ENCODE results near the gene SZRD1. TPM values are rescaled to one million over a fixed set of nuclear protein-coding genes. Genes with fewer than 3 reads are reported as not detected.

Gene SZRD1
- total and polyA plus RNA-seq, 9 of the 15 experiments (the other 6 are each of a cell fraction or from before 2014, with no cell fraction given) = 3.9 to 149 (median 82.5) TPM

GRCh38 chr1:16367258-16367967 is 371 bp downstream of the SZRD1 start (continued):
- TF ChIP-seq POLR2G (IDR thresholded peaks at IDR 0.05; ENCODE audit: low read depth, low read length) (peak; percentile 89), CHD4 (IDR thresholded peaks at IDR 0.05; ENCODE audit: insufficient read depth, insufficient replicate concordance, low read depth, low read length, poor library complexity, severe bottlenecking) (peak; percentile 53), ZBTB43 (CRISPR knock-in tag; IDR thresholded peaks at IDR 0.05) (no peak; the same call in 1 of the 2 replicates), JUN (IDR thresholded peaks at IDR 0.05; ENCODE audit: borderline replicate concordance, low read depth, low read length) (no peak; the same call in 1 of the 2 replicates), JUN (CRISPR knock-in tag; IDR thresholded peaks at IDR 0.05; ENCODE audit: borderline replicate concordance) (peak; percentile 89; the same call in 1 of the 2 replicates), MBD1 (CRISPR knock-in tag; IDR thresholded peaks at IDR 0.05) (no peak), ZNF407 (IDR thresholded peaks at IDR 0.05; ENCODE audit: low read depth) (no peak), KLF13 (tag; IDR thresholded peaks at IDR 0.05; ENCODE audit: borderline replicate concordance, low read depth) (0 out of 2 replicates have a peak, but pooled peaks have one; percentile 36), PTBP1 (IDR thresholded peaks at IDR 0.05; ENCODE audit: low read depth, low read length) (no peak), MYC (IDR thresholded peaks at IDR 0.05; ENCODE audit: low read depth, low read length) (peak; percentile 82; the same call in 1 of the 2 replicates), MYC (CRISPR knock-in tag; IDR thresholded peaks at IDR 0.05; ENCODE audit: borderline replicate concordance, low read depth) (peak; percentile 75; the same call in 1 of the 2 replicates), ESRRB (CRISPR knock-in tag; IDR thresholded peaks at IDR 0.05; ENCODE audit: borderline replicate concordance) (no peak)
